K562 (cell line): ENCODE results near the gene RNF217. TPM values are rescaled to one million over a fixed set of nuclear protein-coding genes. Genes with fewer than 3 reads are reported as not detected.
A peak's percentile ranks its signal among the peaks of the same experiment; 100 is the strongest.
"Not testable (repeated sequence)": the region's sequence is repeated elsewhere in the genome, so short reads cannot be mapped to it uniquely, and the experiment has no call there.

Source experiments
- ATAC-seq: fragments of 200-7000 bp; cut with Tn5 transposase; 3 replicates; pipeline ENCODE4 v1.9.1; 2020; ENCODE audit warnings: moderate library complexity
- BruUV-seq: library from RNA; stranded (reverse); fragments of 400-500 nt; replicated peaks from 2 replicates; lab custom pipeline; 2021; lab: Mats Ljungman, UMichigan
- CTCF ChIA-PET: fragments of 300-600 bp; formaldehyde crosslinking; extraction: SDS; loops from one replicate; lab custom pipeline; 2021; ENCODE audit warnings: low intra/inter-chr PET ratio; lab: Yijun Ruan, JAX
- POLR2A ChIA-PET: fragments of 300-600, 350-650 bp; sonication (Branson Sonifier 250); formaldehyde crosslinking; extraction: SDS; loops from one replicate; lab custom pipeline; 2021; ENCODE audit warnings: antibody characterized with exemption, inconsistent platforms; lab: Yijun Ruan, JAX
- DNase-seq, 4 experiments: peaks; one replicate each; pipeline versions ENCODE4 v3.0.0 to v3.0.0-alpha.2; 2011 to 2018; ENCODE audit warnings: low spot score in 3 of 4, mixed read lengths in 3 of 4; ENCODE audit errors: extremely low read depth in 1 of 4
- FAIRE-seq: peaks from 2 replicates; lab custom pipeline; 2011; peaks lifted over from hg19 to GRCh38; lab: Jason Lieb, UNC
- H2AFZ ChIP-seq: 2 replicates; pipeline ENCODE4 v1.6.0; 2011; ENCODE audit warnings: low read depth, low read length, control low read depth, inconsistent platforms
- H3K27ac ChIP-seq: fragments of 200-600 bp; 3 replicates; pipeline ENCODE4 v1.8.0; 2011; ENCODE audit warnings: low read depth, mild to moderate bottlenecking, control low read depth, inconsistent platforms, low read length, moderate library complexity, mixed read lengths; ENCODE audit errors: extremely low read depth
- H3K27me3 ChIP-seq, 2 experiments: fragments of 300-600 bp in 1 of 2; 2 replicates in 1 of 2; 3 replicates in 1 of 2; pipeline versions ENCODE4 v1.6.0 to v1.8.0; 2011; ENCODE audit warnings: inconsistent platforms in 2 of 2, low read length in 2 of 2, mild to moderate bottlenecking in 1 of 2, mixed read lengths in 1 of 2, moderate library complexity in 1 of 2; ENCODE audit not compliant: control insufficient read depth in 2 of 2, insufficient read depth in 2 of 2
- H3K36me3 ChIP-seq: fragments of 300-600 bp; 3 replicates; pipeline ENCODE4 v1.8.0; 2011; ENCODE audit warnings: mild to moderate bottlenecking, low read length, inconsistent platforms; ENCODE audit not compliant: control insufficient read depth, insufficient read depth
- H3K4me1 ChIP-seq, 2 experiments: fragments of 200-600 bp in 1 of 2; replicated peaks in 1 of 2; 2 replicates in 1 of 2; 3 replicates in 1 of 2; pipeline versions ENCODE4 v1.5.1 to v1.8.0; 2011; ENCODE audit warnings: inconsistent platforms in 2 of 2, low read length in 2 of 2, mild to moderate bottlenecking in 1 of 2, mixed read lengths in 1 of 2, moderate library complexity in 1 of 2; ENCODE audit not compliant: control insufficient read depth in 2 of 2, insufficient read depth in 2 of 2
- H3K4me2 ChIP-seq: 2 replicates; pipeline ENCODE4 v1.6.1; 2011; ENCODE audit warnings: low read length, control low read depth, inconsistent platforms, mixed read lengths; ENCODE audit not compliant: insufficient read depth
- H3K4me3 ChIP-seq: fragments of 200-600 bp; sonication (generic), shearing (Covaris generic); 2 replicates; pipeline ENCODE4 v1.5.1; 2016; ENCODE audit warnings: control low read depth, inconsistent platforms
- H3K79me2 ChIP-seq: fragments of 200-600 bp; 3 replicates; pipeline ENCODE4 v1.8.0; 2011; ENCODE audit warnings: low read length, inconsistent platforms; ENCODE audit not compliant: control insufficient read depth, insufficient read depth
- H3K9ac ChIP-seq, 2 experiments: 2 replicates each; pipeline versions ENCODE4 v1.6.0 to v1.6.1; 2011; ENCODE audit warnings: low read depth in 2 of 2, low read length in 2 of 2, control low read depth in 1 of 2, inconsistent platforms in 1 of 2, mild to moderate bottlenecking in 1 of 2, mixed read lengths in 1 of 2; ENCODE audit not compliant: insufficient read depth in 1 of 2
- H3K9me1 ChIP-seq: one replicate; pipeline ENCODE4 v1.6.0; 2011; ENCODE audit warnings: inconsistent platforms, mild to moderate bottlenecking, low read length, moderate library complexity; ENCODE audit not compliant: control insufficient read depth, insufficient read depth
- H3K9me3 ChIP-seq: replicated peaks from 2 replicates; pipeline ENCODE4 v1.5.1; 2011; ENCODE audit warnings: low read depth, low read length, inconsistent platforms; ENCODE audit not compliant: control insufficient read depth, insufficient read depth
- H4K20me1 ChIP-seq: replicated peaks from 2 replicates; pipeline ENCODE4 v1.6.1; 2011; ENCODE audit warnings: low read length, inconsistent platforms, mixed read lengths; ENCODE audit not compliant: control insufficient read depth, insufficient read depth
- C11orf30 ChIP-seq: fragments of 450-650 bp; IDR thresholded peaks from 2 replicates; pipeline ENCODE4 v1.6.1; 2016; ENCODE audit warnings: low read depth, mild to moderate bottlenecking
- CTCF ChIP-seq, 3 experiments: IDR thresholded peaks in 2 of 3; conservative IDR thresholded peaks in 1 of 3; 2 replicates each; pipeline ENCODE4 v1.5.1; 2011 to 2012; ENCODE audit warnings: low read length in 3 of 3, mild to moderate bottlenecking in 3 of 3, control low read depth in 2 of 3, improper control_type of control experiment in 1 of 3, inconsistent platforms in 1 of 3, low read depth in 1 of 3, mixed read lengths in 1 of 3, moderate library complexity in 1 of 3; ENCODE audit not compliant: insufficient read depth in 2 of 3
- E2F5 ChIP-seq: sonication (generic); formaldehyde crosslinking; IDR thresholded peaks from 2 replicates; pipeline ENCODE4 v1.8.0; 2022; ENCODE audit warnings: mild to moderate bottlenecking, missing genetic modification reagents
- LARP7 ChIP-seq: fragments of 450-650 bp; IDR thresholded peaks from 2 replicates; pipeline ENCODE4 v1.6.1; 2016
- NBN ChIP-seq: fragments of 450-650 bp; IDR thresholded peaks from 2 replicates; pipeline ENCODE4 v1.6.1; 2016; ENCODE audit warnings: low read depth, mild to moderate bottlenecking
- NFE2 ChIP-seq: IDR thresholded peaks from 2 replicates; pipeline ENCODE4 v1.6.1; 2014; ENCODE audit warnings: antibody characterized with exemption, low read depth
- PPARD ChIP-seq: fragments of 250-450 bp; sonication (Bioruptor Pico); IDR thresholded peaks from 2 replicates; pipeline ENCODE4 v1.8.0; 2022; ENCODE audit warnings: inconsistent platforms, mild to moderate bottlenecking, moderate library complexity
- SREBF2 ChIP-seq: sonication (generic); formaldehyde crosslinking; IDR thresholded peaks from 2 replicates; pipeline ENCODE4 v1.4.0; 2020; ENCODE audit warnings: mild to moderate bottlenecking, missing genetic modification reagents
- ZFP36 ChIP-seq: fragments of 150-350 bp; IDR thresholded peaks from 2 replicates; pipeline ENCODE4 v1.6.1; 2018; ENCODE audit warnings: low read length, low read depth; ENCODE audit not compliant: partially characterized antibody
- ZNF316 ChIP-seq: fragments of 450-650 bp; IDR thresholded peaks from 2 replicates; pipeline ENCODE4 v1.6.1; 2016
- WGBS: fragments of 100-300 bp; shearing (Covaris generic); methylation state at CpG from one replicate; pipeline ENCODE4 v1.1.6; 2016; ENCODE audit warnings: low coverage, mixed read lengths; ENCODE audit not compliant: insufficient coverage; ENCODE audit errors: missing lambda C conversion rate; 5-methylcytosine and 5-hydroxymethylcytosine counted together
- in situ Hi-C: fragments of 300-500 bp; cut with MboI; formaldehyde crosslinking; loops from 4 replicates; pipeline ENCODE4 v1.15.0; 2018; ENCODE audit warnings: inconsistent platforms, mixed read lengths
- intact Hi-C: fragments of 100-400 bp; cut with micrococcal nuclease; formaldehyde crosslinking; loops from 2 replicates; pipeline ENCODE4 v1.14.2; 2022
- polyA plus RNA-seq, 8 experiments: library from polyadenylated mRNA; depleted of rRNA in 4 of 8; stranded (reverse) in 5 of 8; unstranded in 3 of 8; fragments of >200 nt; fragmentation: Nextera tagmentation in 2 of 8; fragmentation: Illumina TruSeq in 1 of 8; extraction: Ambion mirVana in 2 of 8; extraction: Trizol in 1 of 8; gene quantifications; 2 replicates each; pipeline versions ENCODE4 v1.2.1 to v1.2.3, GENCODE V29; 2011 to 2014; ENCODE audit warnings: inconsistent platforms in 1 of 8, missing spikeins in 1 of 8
- total RNA-seq, 7 experiments: library from RNA; depleted of rRNA in 6 of 7; stranded (reverse); fragments of >200 nt in 6 of 7; fragmentation: Illumina TruSeq in 2 of 7; extraction: Trizol in 2 of 7; gene quantifications; 2 replicates each; pipeline versions ENCODE4 v1.2.1 to v1.2.3, GENCODE V29; 2011 to 2021; ENCODE audit warnings: low replicate concordance in 1 of 7

The RNF217 gene
- total and polyA plus RNA-seq, 9 of the 15 experiments (the other 6 are each of a cell fraction or from before 2014, with no cell fraction given): 2.9 to 25.6 (median 12.0) TPM

GRCh38 chr6:125124049-125124669 is 161.9 kb downstream of the RNF217 start:
- peak overlapping the region; percentile 11; the same call in 1 of the 2 replicates for H2AFZ ChIP-seq
- CTCF ChIA-PET: no interaction called here
- H3K4me1 ChIP-seq: peaks cover 0 to 6% of the 10 kb centered on the region in 2 experiments; a peak in 2 of 5 replicates
- no peak overlapping the region for H3K4me3 ChIP-seq
- 63% methylated on average over 6 of the region's 6 CpGs for WGBS
- ATAC-seq (peak; percentile 68), DNase-seq (peak in 2 of 4 experiments; percentile 14 to 54), FAIRE-seq (no peak)
- no peaks in the 10 kb centered on the region for H3K36me3 ChIP-seq
- no peak overlapping the region for H3K9ac ChIP-seq
- H3K9me3 ChIP-seq: no peaks in the 10 kb centered on the region
- POLR2A ChIA-PET: interaction anchor here (0.6 to 1.1 kb wide), 2 partner anchors 20 to 46 kb away, joined by 3 to 5 read pairs; no protein-coding TSS in a partner anchor
- H3K27me3 ChIP-seq: no peaks in the 10 kb centered on the region
- no peaks in the 10 kb centered on the region for H4K20me1 ChIP-seq
- BruUV-seq: no TSS peak
- peak; percentile 49 for TF ChIP-seq ZNF316
- peak in 1 of 3 experiments; percentile 23; a peak in 1 of 6 replicates for TF ChIP-seq CTCF (IDR thresholded peaks at IDR 0.05 in 2 of 3, conservative IDR thresholded peaks at IDR 0.05 in 1 of 3; ENCODE audit: insufficient read depth in 2 of 3, low read depth in 1 of 3, low read length in 3 of 3)
- TF ChIP-seq ZFP36: peak; percentile 81
- no peak for TF ChIP-seq SREBF2 (CRISPR knock-in tag)
- peak; percentile 63 for TF ChIP-seq NFE2
- no peak for TF ChIP-seq E2F5 (CRISPR knock-in tag)
- no peak for TF ChIP-seq LARP7
- TF ChIP-seq NBN: no peak
- TF ChIP-seq PPARD (CRISPR knock-in tag): no peak
- TF ChIP-seq C11orf30: peak; percentile 47
- in situ Hi-C loops: no loop called here
- H3K27ac ChIP-seq: no peak overlapping the region
- no peaks in the 10 kb centered on the region for H3K79me2 ChIP-seq
- intact Hi-C loops: no loop called here
- H3K4me2 ChIP-seq: no peak overlapping the region
- no peaks in the 10 kb centered on the region for H3K9me1 ChIP-seq

GRCh38 chr6:125125856-125126255 is 163.6 kb downstream of the RNF217 start:
- FAIRE-seq, H3K4me2 ChIP-seq, intact Hi-C loops, H2AFZ ChIP-seq, POLR2A ChIA-PET, BruUV-seq, H3K79me2 ChIP-seq, H3K9me3 ChIP-seq, DNase-seq, H3K27ac ChIP-seq, H3K9ac ChIP-seq, H3K4me3 ChIP-seq, CTCF ChIA-PET, ATAC-seq, H3K4me1 ChIP-seq, in situ Hi-C loops, H3K27me3 ChIP-seq, H3K36me3 ChIP-seq, H3K9me1 ChIP-seq, H4K20me1 ChIP-seq: not testable (repeated sequence)
- 95% methylated on average over 10 of the region's 23 CpGs for WGBS
